NCI-H2227 (cell line): Measurements from ENCODE around the gene ACSL4.
"Not testable (repeated sequence)": the region's sequence is repeated elsewhere in the genome, so short reads cannot be mapped to it uniquely, and the experiment has no call there.

Experiments used
- DNase-seq: peaks from one replicate; lab custom pipeline; 2025; ENCODE audit not compliant: unreplicated experiment; lab: John Stamatoyannopoulos, UW

Gene ACSL4

GRCh38 chrX:109732017-109732801 is 848 bp downstream of the ACSL4 start:
- DNase-seq = peak; percentile 31

- no peak for DNase-seq
These were observed 4.9 kb downstream of the ACSL4 start for GRCh38 chrX:109728173-109728535.

GRCh38 chrX:109724971-109725370 is 8.1 kb downstream of the ACSL4 start:
- not testable (repeated sequence) for DNase-seq

GRCh38 chrX:109720947-109721346 is 12.1 kb downstream of the ACSL4 start:
- no peak for DNase-seq

- DNase-seq = no peak
These were observed 13.8 kb downstream of the ACSL4 start for GRCh38 chrX:109719264-109719663.

GRCh38 chrX:109716431-109717028 is 16.5 kb downstream of the ACSL4 start:
- no peak for DNase-seq

GRCh38 chrX:109714340-109714958 is 18.6 kb downstream of the ACSL4 start:
- no peak for DNase-seq

GRCh38 chrX:109710181-109710580 is 22.9 kb downstream of the ACSL4 start:
- no peak for DNase-seq

GRCh38 chrX:109709129-109709631 is 23.9 kb downstream of the ACSL4 start:
- no peak for DNase-seq

- no peak for DNase-seq
These were observed 25.3 kb downstream of the ACSL4 start for GRCh38 chrX:109707720-109708119.

GRCh38 chrX:109707319-109707718 is 25.7 kb downstream of the ACSL4 start:
- no peak for DNase-seq

GRCh38 chrX:109704563-109704962 is 28.5 kb downstream of the ACSL4 start:
- no peak for DNase-seq

GRCh38 chrX:109697855-109698254 is 35.2 kb downstream of the ACSL4 start:
- DNase-seq = no peak

GRCh38 chrX:109696146-109696740 is 36.8 kb downstream of the ACSL4 start:
- DNase-seq = no peak

GRCh38 chrX:109695637-109696036 is 37.4 kb downstream of the ACSL4 start:
- no peak for DNase-seq

- DNase-seq = no peak
These were observed 41.3 kb downstream of the ACSL4 start for GRCh38 chrX:109691752-109692151.

- no peak for DNase-seq
These were observed 41.8 kb downstream of the ACSL4 start for GRCh38 chrX:109691277-109691676.

GRCh38 chrX:109687903-109688302 is 45.2 kb downstream of the ACSL4 start:
- no peak for DNase-seq

- DNase-seq = no peak
These were observed 47.4 kb downstream of the ACSL4 start for GRCh38 chrX:109685656-109686078.

- DNase-seq = no peak
These were observed 48.9 kb downstream of the ACSL4 start for GRCh38 chrX:109684136-109684535.

GRCh38 chrX:109681475-109682081 is 51.5 kb downstream of the ACSL4 start:
- DNase-seq = no peak
